ENCODE measurements around the gene BRDT.

Gene BRDT

GRCh38 chr1:91937613-91938012 is 11.6 kb upstream of the BRDT start:
- no peaks in the 10 kb centered on the region for H3K27me3 ChIP-seq (ENCODE audit: insufficient read depth, low read length)
- H3K9me3 ChIP-seq (ENCODE audit: insufficient read depth, low read depth, low read length), result no peaks in the 10 kb centered on the region
- no peak overlapping the region for H3K4me3 ChIP-seq (ENCODE audit: low read length)
- H3K27ac ChIP-seq (ENCODE audit: low read length), result no peak overlapping the region
- H3K36me3 ChIP-seq (ENCODE audit: insufficient read depth, low read depth, low read length), result no peaks in the 10 kb centered on the region
- no peak overlapping the region for H3K9ac ChIP-seq (ENCODE audit: low read depth, low read length)
- H3K4me1 ChIP-seq (ENCODE audit: insufficient read depth, low read length), result no peaks in the 10 kb centered on the region

GRCh38 chr1:91940496-91940895 is 8.7 kb upstream of the BRDT start:
- Histone ChIP-seq H3K27me3 (ENCODE audit: insufficient read depth, low read length) (no peaks in the 10 kb centered on the region), H3K4me3 (ENCODE audit: low read length) (no peak overlapping the region), H3K4me1 (ENCODE audit: insufficient read depth, low read length) (no peaks in the 10 kb centered on the region), H3K27ac (ENCODE audit: low read length) (no peak overlapping the region), H3K9me3 (ENCODE audit: insufficient read depth, low read depth, low read length) (no peaks in the 10 kb centered on the region), H3K36me3 (ENCODE audit: insufficient read depth, low read depth, low read length) (no peaks in the 10 kb centered on the region), H3K9ac (ENCODE audit: low read depth, low read length) (no peak overlapping the region)

- no peak overlapping the region for H3K27ac ChIP-seq (ENCODE audit: low read length)
- no peak overlapping the region for H3K4me3 ChIP-seq (ENCODE audit: low read length)
- H3K27me3 ChIP-seq (ENCODE audit: insufficient read depth, low read length), result no peaks in the 10 kb centered on the region
- no peaks in the 10 kb centered on the region for H3K36me3 ChIP-seq (ENCODE audit: insufficient read depth, low read depth, low read length)
- no peaks in the 10 kb centered on the region for H3K9me3 ChIP-seq (ENCODE audit: insufficient read depth, low read depth, low read length)
- no peak overlapping the region for H3K9ac ChIP-seq (ENCODE audit: low read depth, low read length)
- no peaks in the 10 kb centered on the region for H3K4me1 ChIP-seq (ENCODE audit: insufficient read depth, low read length)
Measured at GRCh38 chr1:91944087-91944486, 5.1 kb upstream of the BRDT start.

- Histone ChIP-seq H3K27ac (ENCODE audit: low read length) (no peak overlapping the region), H3K4me3 (ENCODE audit: low read length) (no peak overlapping the region), H3K27me3 (ENCODE audit: insufficient read depth, low read length) (no peaks in the 10 kb centered on the region), H3K36me3 (ENCODE audit: insufficient read depth, low read depth, low read length) (no peaks in the 10 kb centered on the region), H3K9me3 (ENCODE audit: insufficient read depth, low read depth, low read length) (no peaks in the 10 kb centered on the region), H3K9ac (ENCODE audit: low read depth, low read length) (no peak overlapping the region), H3K4me1 (ENCODE audit: insufficient read depth, low read length) (no peaks in the 10 kb centered on the region)
Measured at GRCh38 chr1:91948097-91948496, 1.1 kb upstream of the BRDT start.

- H3K4me3 ChIP-seq (ENCODE audit: low read length), result no peak overlapping the region
- H3K36me3 ChIP-seq (ENCODE audit: insufficient read depth, low read depth, low read length), result no peaks in the 10 kb centered on the region
- no peaks in the 10 kb centered on the region for H3K9me3 ChIP-seq (ENCODE audit: insufficient read depth, low read depth, low read length)
- no peaks in the 10 kb centered on the region for H3K27me3 ChIP-seq (ENCODE audit: insufficient read depth, low read length)
- H3K27ac ChIP-seq (ENCODE audit: low read length), result no peak overlapping the region
- no peak overlapping the region for H3K9ac ChIP-seq (ENCODE audit: low read depth, low read length)
- H3K4me1 ChIP-seq (ENCODE audit: insufficient read depth, low read length), result no peaks in the 10 kb centered on the region
Measured at GRCh38 chr1:91948501-91949355, 473 bp upstream of the BRDT start.

GRCh38 chr1:91952187-91952586 is 3.0 kb downstream of the BRDT start:
- H3K27me3 ChIP-seq (ENCODE audit: insufficient read depth, low read length), result no peaks in the 10 kb centered on the region
- no peak overlapping the region for H3K9ac ChIP-seq (ENCODE audit: low read depth, low read length)
- no peaks in the 10 kb centered on the region for H3K36me3 ChIP-seq (ENCODE audit: insufficient read depth, low read depth, low read length)
- no peaks in the 10 kb centered on the region for H3K4me1 ChIP-seq (ENCODE audit: insufficient read depth, low read length)
- no peaks in the 10 kb centered on the region for H3K9me3 ChIP-seq (ENCODE audit: insufficient read depth, low read depth, low read length)
- H3K4me3 ChIP-seq (ENCODE audit: low read length), result no peak overlapping the region
- no peak overlapping the region for H3K27ac ChIP-seq (ENCODE audit: low read length)

- Histone ChIP-seq H3K9me3 (ENCODE audit: insufficient read depth, low read depth, low read length) (no peaks in the 10 kb centered on the region), H3K36me3 (ENCODE audit: insufficient read depth, low read depth, low read length) (no peaks in the 10 kb centered on the region), H3K27me3 (ENCODE audit: insufficient read depth, low read length) (no peaks in the 10 kb centered on the region), H3K4me1 (ENCODE audit: insufficient read depth, low read length) (no peaks in the 10 kb centered on the region), H3K27ac (ENCODE audit: low read length) (no peak overlapping the region), H3K9ac (ENCODE audit: low read depth, low read length) (no peak overlapping the region), H3K4me3 (ENCODE audit: low read length) (no peak overlapping the region)
Measured at GRCh38 chr1:91958926-91959325, 9.7 kb downstream of the BRDT start.

GRCh38 chr1:91968334-91968733 is 19.1 kb downstream of the BRDT start:
- Histone ChIP-seq H3K36me3 (ENCODE audit: insufficient read depth, low read depth, low read length) (no peaks in the 10 kb centered on the region), H3K27me3 (ENCODE audit: insufficient read depth, low read length) (no peaks in the 10 kb centered on the region), H3K9ac (ENCODE audit: low read depth, low read length) (no peak overlapping the region), H3K4me3 (ENCODE audit: low read length) (no peak overlapping the region), H3K4me1 (ENCODE audit: insufficient read depth, low read length) (no peaks in the 10 kb centered on the region), H3K27ac (ENCODE audit: low read length) (no peak overlapping the region), H3K9me3 (ENCODE audit: insufficient read depth, low read depth, low read length) (no peaks in the 10 kb centered on the region)

GRCh38 chr1:91979383-91979782 is 30.2 kb downstream of the BRDT start:
- Histone ChIP-seq H3K9me3 (ENCODE audit: insufficient read depth, low read depth, low read length) (no peaks in the 10 kb centered on the region), H3K27ac (ENCODE audit: low read length) (no peak overlapping the region), H3K4me1 (ENCODE audit: insufficient read depth, low read length) (no peaks in the 10 kb centered on the region), H3K27me3 (ENCODE audit: insufficient read depth, low read length) (no peaks in the 10 kb centered on the region), H3K36me3 (ENCODE audit: insufficient read depth, low read depth, low read length) (no peaks in the 10 kb centered on the region), H3K4me3 (ENCODE audit: low read length) (no peak overlapping the region), H3K9ac (ENCODE audit: low read depth, low read length) (no peak overlapping the region)

- Histone ChIP-seq H3K9me3 (ENCODE audit: insufficient read depth, low read depth, low read length) (no peaks in the 10 kb centered on the region), H3K27ac (ENCODE audit: low read length) (no peak overlapping the region), H3K4me1 (ENCODE audit: insufficient read depth, low read length) (no peaks in the 10 kb centered on the region), H3K4me3 (ENCODE audit: low read length) (no peak overlapping the region), H3K27me3 (ENCODE audit: insufficient read depth, low read length) (no peaks in the 10 kb centered on the region), H3K36me3 (ENCODE audit: insufficient read depth, low read depth, low read length) (no peaks in the 10 kb centered on the region), H3K9ac (ENCODE audit: low read depth, low read length) (no peak overlapping the region)
Measured at GRCh38 chr1:91980663-91981062, 31.5 kb downstream of the BRDT start.

GRCh38 chr1:91981996-91982609 is 32.9 kb downstream of the BRDT start:
- Histone ChIP-seq H3K27ac (ENCODE audit: low read length) (no peak overlapping the region), H3K27me3 (ENCODE audit: insufficient read depth, low read length) (no peaks in the 10 kb centered on the region), H3K4me3 (ENCODE audit: low read length) (no peak overlapping the region)

GRCh38 chr1:91993256-91993655 is 44.1 kb downstream of the BRDT start:
- Histone ChIP-seq H3K27me3 (ENCODE audit: insufficient read depth, low read length) (no peaks in the 10 kb centered on the region), H3K4me1 (ENCODE audit: insufficient read depth, low read length) (no peaks in the 10 kb centered on the region), H3K9me3 (ENCODE audit: insufficient read depth, low read depth, low read length) (no peaks in the 10 kb centered on the region), H3K9ac (ENCODE audit: low read depth, low read length) (no peak overlapping the region), H3K4me3 (ENCODE audit: low read length) (no peak overlapping the region), H3K36me3 (ENCODE audit: insufficient read depth, low read depth, low read length) (no peaks in the 10 kb centered on the region), H3K27ac (ENCODE audit: low read length) (no peak overlapping the region)

More at GRCh38 chr1:91981996-91982609, 32.9 kb downstream of the BRDT start:
- no peaks in the 10 kb centered on the region for H3K36me3 ChIP-seq (ENCODE audit: insufficient read depth, low read depth, low read length)
- H3K9ac ChIP-seq (ENCODE audit: low read depth, low read length), result no peak overlapping the region
- no peaks in the 10 kb centered on the region for H3K9me3 ChIP-seq (ENCODE audit: insufficient read depth, low read depth, low read length)
- H3K4me1 ChIP-seq (ENCODE audit: insufficient read depth, low read length), result no peaks in the 10 kb centered on the region
